Measurements from ENCODE around the gene DONSON.

DONSON gene

GRCh38 chr21:33566514-33566913 is 22.0 kb downstream of the DONSON start:
- TF ChIP-seq FOXP2 (optimal IDR thresholded peaks at IDR 0.05; ENCODE audit: borderline replicate concordance, extremely low read depth, extremely low read length, insufficient read depth) (no peak), REST (IDR thresholded peaks at IDR 0.05; ENCODE audit: insufficient read depth in 1 of 2, low read depth in 2 of 2, low read length in 2 of 2) (no peak), POLR2AphosphoS5 (IDR thresholded peaks at IDR 0.05; ENCODE audit: low read depth, low read length) (no peak), SIN3A (IDR thresholded peaks at IDR 0.05; ENCODE audit: borderline replicate concordance, insufficient read depth, low read length) (no peak), TAF1 (IDR thresholded peaks at IDR 0.05; ENCODE audit: borderline replicate concordance, insufficient read depth, low read length) (no peak)

GRCh38 chr21:33562389-33562788 is 26.1 kb downstream of the DONSON start:
- TF ChIP-seq SIN3A (IDR thresholded peaks at IDR 0.05; ENCODE audit: borderline replicate concordance, insufficient read depth, low read length) (no peak), POLR2AphosphoS5 (IDR thresholded peaks at IDR 0.05; ENCODE audit: low read depth, low read length) (no peak)

DNA sequence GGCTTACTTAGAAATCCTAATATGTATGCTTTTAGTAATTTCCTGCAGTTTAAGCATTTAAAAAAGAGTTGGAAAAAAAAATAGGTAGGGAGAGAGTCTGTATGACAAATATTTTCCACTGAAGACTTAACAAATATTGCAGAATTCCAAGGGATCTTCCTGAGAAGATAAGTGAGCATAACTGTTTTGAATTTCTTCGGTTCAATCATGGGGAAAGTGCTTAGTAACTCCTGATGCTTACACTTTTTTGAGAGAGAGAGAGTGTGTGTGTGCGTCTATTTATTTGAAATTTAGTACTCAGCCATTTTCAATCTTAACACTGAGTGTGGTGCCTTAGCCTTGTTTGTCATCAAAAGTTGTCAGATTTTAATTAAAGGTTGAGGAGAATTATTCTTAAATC is 27.1 kb downstream of the DONSON start:
- no peak for TF ChIP-seq TAF1 (IDR thresholded peaks at IDR 0.05; ENCODE audit: borderline replicate concordance, insufficient read depth, low read length)
- no peak for TF ChIP-seq FOXP2 (optimal IDR thresholded peaks at IDR 0.05; ENCODE audit: borderline replicate concordance, extremely low read depth, extremely low read length, insufficient read depth)
- TF ChIP-seq POLR2AphosphoS5 (IDR thresholded peaks at IDR 0.05; ENCODE audit: low read depth, low read length) = no peak
- TF ChIP-seq SIN3A (IDR thresholded peaks at IDR 0.05; ENCODE audit: borderline replicate concordance, insufficient read depth, low read length) = no peak
- TF ChIP-seq REST (IDR thresholded peaks at IDR 0.05; ENCODE audit: insufficient read depth in 1 of 2, low read depth in 2 of 2, low read length in 2 of 2) = no peak

DNA sequence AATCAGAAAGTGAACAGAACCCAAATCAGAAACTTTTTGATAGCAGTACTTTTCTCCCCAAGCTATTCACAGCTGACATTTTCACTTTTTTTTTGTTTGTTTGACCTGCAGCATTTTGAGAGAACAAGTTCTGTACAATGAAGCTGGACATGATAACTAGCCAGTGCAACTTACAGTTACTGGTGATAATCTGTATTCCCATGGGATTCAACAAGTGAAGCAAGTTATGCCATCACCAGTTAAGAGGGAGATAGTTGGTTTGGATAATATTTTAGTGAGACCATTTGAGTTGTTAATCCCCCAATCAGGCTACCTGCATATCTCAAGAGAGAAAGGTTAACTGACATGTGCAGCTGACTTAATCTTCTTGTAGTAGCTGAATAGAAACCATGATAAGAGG is 27.5 kb downstream of the DONSON start:
- no peak for TF ChIP-seq POLR2AphosphoS5 (IDR thresholded peaks at IDR 0.05; ENCODE audit: low read depth, low read length)
- no peak for TF ChIP-seq FOXP2 (optimal IDR thresholded peaks at IDR 0.05; ENCODE audit: borderline replicate concordance, extremely low read depth, extremely low read length, insufficient read depth)
- TF ChIP-seq REST (IDR thresholded peaks at IDR 0.05; ENCODE audit: insufficient read depth in 1 of 2, low read depth in 2 of 2, low read length in 2 of 2) = no peak
- TF ChIP-seq TAF1 (IDR thresholded peaks at IDR 0.05; ENCODE audit: borderline replicate concordance, insufficient read depth, low read length) = no peak
- no peak for TF ChIP-seq SIN3A (IDR thresholded peaks at IDR 0.05; ENCODE audit: borderline replicate concordance, insufficient read depth, low read length)

GRCh38 chr21:33559813-33560212 is 28.7 kb downstream of the DONSON start:
- TF ChIP-seq POLR2AphosphoS5 (IDR thresholded peaks at IDR 0.05; ENCODE audit: low read depth, low read length) (0 out of 2 replicates have a peak, but pooled peaks have one; percentile 35), FOXP2 (optimal IDR thresholded peaks at IDR 0.05; ENCODE audit: borderline replicate concordance, extremely low read depth, extremely low read length, insufficient read depth) (no peak)

GRCh38 chr21:33558777-33559421 is 29.6 kb downstream of the DONSON start:
- TF ChIP-seq SIN3A (IDR thresholded peaks at IDR 0.05; ENCODE audit: borderline replicate concordance, insufficient read depth, low read length) = no peak

DNA sequence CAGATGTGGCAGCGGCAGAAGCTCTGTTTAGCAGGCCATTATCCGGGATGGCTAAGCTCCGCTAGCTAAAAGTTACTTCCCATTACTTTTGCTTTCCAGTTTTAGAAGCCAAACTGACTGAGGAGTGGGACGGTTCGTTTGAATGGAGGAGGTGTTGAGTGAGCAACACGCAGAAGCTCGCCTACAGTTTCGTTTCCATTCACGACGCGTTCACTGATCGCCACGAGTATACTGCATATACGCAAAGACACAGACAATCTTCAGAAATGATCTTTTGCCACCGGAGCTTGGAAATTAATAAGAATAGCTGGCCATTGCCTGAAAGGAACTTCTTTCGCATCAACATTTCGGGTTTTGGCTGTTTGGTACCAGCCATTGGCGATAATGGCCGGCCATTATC is 31.0 kb downstream of the DONSON start:
- no peak for TF ChIP-seq REST (IDR thresholded peaks at IDR 0.05; ENCODE audit: insufficient read depth in 1 of 2, low read depth in 2 of 2, low read length in 2 of 2)
- no peak for TF ChIP-seq FOXP2 (optimal IDR thresholded peaks at IDR 0.05; ENCODE audit: borderline replicate concordance, extremely low read depth, extremely low read length, insufficient read depth)

Measured in PFSK-1 (cell line).